OCI-LY1 (cell line): Measurements from ENCODE around the gene KREMEN1.

Experiments
- H2AFZ ChIP-seq: fragments of 200-600 bp; sonication (generic), shearing (Covaris generic); 2 replicates; pipeline ENCODE4 v1.6.0; 2014; ENCODE audit warnings: antibody characterized with exemption, mild to moderate bottlenecking, low read length
- H3F3A ChIP-seq: fragments of 200-600 bp; sonication (generic), shearing (Covaris generic); 2 replicates; pipeline ENCODE4 v1.6.0; 2014; ENCODE audit warnings: mild to moderate bottlenecking, antibody characterized with exemption, low read length, moderate library complexity; ENCODE audit not compliant: insufficient read depth
- H3K27ac ChIP-seq: fragments of 200-600 bp; sonication (generic); 2 replicates; pipeline ENCODE4 v1.5.1; 2014; ENCODE audit warnings: low read length, mixed run types, mild to moderate bottlenecking, low read depth; ENCODE audit not compliant: poor library complexity, severe bottlenecking
- H3K27me3 ChIP-seq: fragments of 200-600 bp; sonication (generic); 2 replicates; pipeline ENCODE4 v1.6.0; 2014; ENCODE audit warnings: antibody characterized with exemption, mild to moderate bottlenecking, low read length, moderate library complexity; ENCODE audit not compliant: insufficient read depth
- H3K36me3 ChIP-seq: fragments of 200-600 bp; sonication (generic); 2 replicates; pipeline ENCODE4 v1.6.1; 2014; ENCODE audit warnings: mild to moderate bottlenecking, antibody characterized with exemption, low read length, moderate library complexity, mixed read lengths; ENCODE audit not compliant: insufficient read depth
- H3K4me1 ChIP-seq: fragments of 200-600 bp; sonication (generic); 2 replicates; pipeline ENCODE4 v1.5.1; 2014; ENCODE audit warnings: mild to moderate bottlenecking, low read length, moderate library complexity; ENCODE audit not compliant: insufficient read depth, severe bottlenecking
- H3K4me2 ChIP-seq: fragments of 200-600 bp; sonication (generic), shearing (Covaris generic); 2 replicates; pipeline ENCODE4 v1.6.1; 2014; ENCODE audit warnings: low read length
- H3K4me3 ChIP-seq: fragments of 200-600 bp; sonication (generic); 2 replicates; pipeline ENCODE4 v1.5.1; 2014; ENCODE audit warnings: low read length, low read depth, mild to moderate bottlenecking, mixed read lengths; ENCODE audit not compliant: poor library complexity, severe bottlenecking
- H3K79me2 ChIP-seq: fragments of 200-600 bp; shearing (Covaris generic); 2 replicates; pipeline ENCODE4 v1.6.1; 2016; ENCODE audit warnings: mixed run types, low read length, mixed read lengths; ENCODE audit not compliant: insufficient read depth
- H3K9ac ChIP-seq: fragments of 200-600 bp; sonication (generic), shearing (Covaris generic); 2 replicates; pipeline ENCODE4 v1.6.1; 2014; ENCODE audit warnings: mild to moderate bottlenecking, low read length, mixed read lengths
- H3K9me2 ChIP-seq: fragments of 200-600 bp; sonication (generic), shearing (Covaris generic); 2 replicates; pipeline ENCODE4 v1.6.1; 2014; ENCODE audit warnings: low read depth, mild to moderate bottlenecking, low read length, mixed read lengths
- H3K9me3 ChIP-seq: fragments of 200-600 bp; shearing (Covaris generic); 2 replicates; pipeline ENCODE4 v1.6.1; 2014; ENCODE audit warnings: low read length, mixed read lengths
- H4K20me1 ChIP-seq: fragments of 200-600 bp; sonication (generic), shearing (Covaris generic); 2 replicates; pipeline ENCODE4 v1.6.0; 2016; ENCODE audit warnings: mild to moderate bottlenecking, low read length; ENCODE audit not compliant: insufficient read depth
- EZH2 ChIP-seq: fragments of 200-600 bp; sonication (generic), shearing (Covaris generic); IDR thresholded peaks from 2 replicates; pipeline ENCODE4 v1.8.0; 2017; ENCODE audit warnings: borderline replicate concordance, mixed run types, mild to moderate bottlenecking, antibody characterized with exemption, low read length, moderate library complexity, mixed read lengths
- TF ChIP-seq, protein P1 (sequence below): fragments of 200-600 bp; sonication (generic), shearing (Covaris generic); IDR thresholded peaks from 2 replicates; pipeline ENCODE4 v1.5.1; 2017; ENCODE audit warnings: mild to moderate bottlenecking, antibody characterized with exemption, low read length, moderate library complexity, mixed read lengths

The KREMEN1 gene

DNA sequence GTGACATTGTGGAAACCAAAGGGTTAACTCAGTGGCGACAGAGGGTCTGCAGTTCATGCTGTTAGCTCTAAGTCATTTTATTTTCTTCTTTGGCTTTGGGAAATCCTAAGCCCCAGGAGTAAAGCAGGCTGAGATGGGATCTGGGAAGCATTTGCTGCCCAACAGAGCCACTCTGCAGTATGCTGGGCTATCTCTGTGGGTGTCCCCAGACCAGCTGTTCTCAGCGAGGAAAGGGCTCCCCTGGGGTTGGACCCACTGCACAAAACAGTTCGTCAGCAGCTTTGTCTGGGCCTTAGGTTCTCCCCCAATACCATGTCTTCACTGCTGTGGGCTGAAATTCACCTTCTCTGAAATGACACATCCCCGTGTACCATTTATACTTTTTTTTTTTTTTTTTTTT is 34.0 kb downstream of the KREMEN1 start:
- Histone ChIP-seq H3K27ac (no peak overlapping the region), H3K4me1 (no peaks in the 10 kb centered on the region), H3K9ac (no peak overlapping the region), H3K4me2 (no peak overlapping the region), H3K9me3 (no peaks in the 10 kb centered on the region), H3K36me3 (no peaks in the 10 kb centered on the region), H3K4me3 (no peak overlapping the region), H3F3A (no peaks in the 10 kb centered on the region), H4K20me1 (no peaks in the 10 kb centered on the region), H2AFZ (no peak overlapping the region), H3K27me3 (no peaks in the 10 kb centered on the region; the same call in 1 of the 2 replicates), H3K79me2 (no peaks in the 10 kb centered on the region), H3K9me2 (no peaks in the 10 kb centered on the region)
- TF ChIP-seq, protein P1, sequence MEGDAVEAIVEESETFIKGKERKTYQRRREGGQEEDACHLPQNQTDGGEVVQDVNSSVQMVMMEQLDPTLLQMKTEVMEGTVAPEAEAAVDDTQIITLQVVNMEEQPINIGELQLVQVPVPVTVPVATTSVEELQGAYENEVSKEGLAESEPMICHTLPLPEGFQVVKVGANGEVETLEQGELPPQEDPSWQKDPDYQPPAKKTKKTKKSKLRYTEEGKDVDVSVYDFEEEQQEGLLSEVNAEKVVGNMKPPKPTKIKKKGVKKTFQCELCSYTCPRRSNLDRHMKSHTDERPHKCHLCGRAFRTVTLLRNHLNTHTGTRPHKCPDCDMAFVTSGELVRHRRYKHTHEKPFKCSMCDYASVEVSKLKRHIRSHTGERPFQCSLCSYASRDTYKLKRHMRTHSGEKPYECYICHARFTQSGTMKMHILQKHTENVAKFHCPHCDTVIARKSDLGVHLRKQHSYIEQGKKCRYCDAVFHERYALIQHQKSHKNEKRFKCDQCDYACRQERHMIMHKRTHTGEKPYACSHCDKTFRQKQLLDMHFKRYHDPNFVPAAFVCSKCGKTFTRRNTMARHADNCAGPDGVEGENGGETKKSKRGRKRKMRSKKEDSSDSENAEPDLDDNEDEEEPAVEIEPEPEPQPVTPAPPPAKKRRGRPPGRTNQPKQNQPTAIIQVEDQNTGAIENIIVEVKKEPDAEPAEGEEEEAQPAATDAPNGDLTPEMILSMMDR, result no peak
- TF ChIP-seq EZH2, result no peak

DNA sequence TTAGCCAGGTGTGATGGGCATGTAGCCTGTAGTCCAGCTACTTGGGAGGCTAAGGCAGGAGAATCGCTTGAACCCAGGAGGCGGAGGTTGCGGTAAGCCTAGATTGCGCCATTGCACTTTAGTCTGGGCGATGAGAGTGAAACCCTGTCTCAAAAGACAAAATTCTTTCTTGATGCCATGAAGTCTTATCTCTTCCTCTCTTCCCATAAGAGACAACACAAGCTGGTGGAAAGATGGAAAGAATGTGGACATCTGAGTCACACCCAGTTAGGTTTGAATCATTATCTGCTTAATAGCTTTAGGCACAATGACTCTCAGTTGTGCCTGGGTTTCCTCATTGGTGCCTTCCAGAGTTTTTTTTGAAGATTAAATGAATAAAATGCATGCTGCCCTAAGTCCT is 35.3 kb downstream of the KREMEN1 start:
- no peak overlapping the region for H3K4me2 ChIP-seq
- no peak overlapping the region for H2AFZ ChIP-seq
- H3K9ac ChIP-seq, result no peak overlapping the region
- H3F3A ChIP-seq, result no peaks in the 10 kb centered on the region
- H4K20me1 ChIP-seq, result no peaks in the 10 kb centered on the region
- no peaks in the 10 kb centered on the region for H3K9me3 ChIP-seq
- no peaks in the 10 kb centered on the region for H3K79me2 ChIP-seq
- no peaks in the 10 kb centered on the region for H3K9me2 ChIP-seq
- H3K27me3 ChIP-seq, result no peaks in the 10 kb centered on the region; the same call in 1 of the 2 replicates
- H3K4me3 ChIP-seq, result no peak overlapping the region
- no peak overlapping the region for H3K27ac ChIP-seq
- H3K4me1 ChIP-seq, result no peaks in the 10 kb centered on the region
- H3K36me3 ChIP-seq, result no peaks in the 10 kb centered on the region
- no peak for TF ChIP-seq EZH2
- TF ChIP-seq, protein P1, result no peak

DNA sequence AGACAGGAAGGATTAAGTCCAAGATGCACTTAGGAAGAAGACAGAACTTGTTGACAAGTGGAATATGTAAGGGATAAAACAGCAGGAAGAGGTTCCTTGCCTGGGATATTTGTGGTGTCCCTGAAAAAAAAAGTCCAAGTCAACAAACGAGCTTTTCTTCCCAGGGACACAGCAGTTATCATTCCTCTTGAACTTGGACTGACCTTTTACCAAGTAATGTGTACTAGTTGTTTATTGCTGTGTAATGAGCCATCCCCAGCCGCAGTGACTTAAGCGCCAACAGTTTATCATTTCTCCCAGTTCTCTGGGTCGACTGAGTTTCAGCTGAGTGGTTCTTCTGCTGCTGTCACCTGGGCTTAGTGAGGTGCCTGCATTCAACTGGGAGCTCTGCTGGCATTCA is 37.0 kb downstream of the KREMEN1 start:
- no peak overlapping the region for H3K4me3 ChIP-seq
- H2AFZ ChIP-seq, result no peak overlapping the region
- H3F3A ChIP-seq, result no peaks in the 10 kb centered on the region
- H3K9me2 ChIP-seq, result no peaks in the 10 kb centered on the region
- H3K4me2 ChIP-seq, result no peak overlapping the region
- H3K36me3 ChIP-seq, result no peaks in the 10 kb centered on the region
- TF ChIP-seq, protein P1, result no peak
- H3K9me3 ChIP-seq, result no peaks in the 10 kb centered on the region
- no peak overlapping the region for H3K9ac ChIP-seq
- no peaks in the 10 kb centered on the region for H3K79me2 ChIP-seq
- H3K4me1 ChIP-seq, result no peaks in the 10 kb centered on the region
- H4K20me1 ChIP-seq, result no peaks in the 10 kb centered on the region
- no peaks in the 10 kb centered on the region; the same call in 1 of the 2 replicates for H3K27me3 ChIP-seq
- H3K27ac ChIP-seq, result no peak overlapping the region
